ENCODE measurements around the gene PDHA2. TPM values are rescaled to one million over a fixed set of nuclear protein-coding genes. Genes with fewer than 3 reads are reported as not detected.
"Not testable (repeated sequence)": the region's sequence is repeated elsewhere in the genome, so short reads cannot be mapped to it uniquely, and the experiment has no call there.

The PDHA2 gene
- total RNA-seq, 4 donors from 2014 or later = not detected

GRCh38 chr4:95850161-95850560, 10.3 kb downstream of the PDHA2 start:
- no peaks in the 10 kb centered on the region for H3K4me1 ChIP-seq
- no peak for DNase-seq (ENCODE audit: low spot score in 2 of 2)
- H3K36me3 ChIP-seq = no peaks in the 10 kb centered on the region
- no peak overlapping the region for H3K4me3 ChIP-seq
- no peak for TF ChIP-seq POLR2A (IDR thresholded peaks at IDR 0.05)
- TF ChIP-seq EP300 (IDR thresholded peaks at IDR 0.05) = no peak
- no peaks in the 10 kb centered on the region for H3K27me3 ChIP-seq
- H3K27ac ChIP-seq = no peak overlapping the region
- no peaks in the 10 kb centered on the region for H3K9me3 ChIP-seq

DNA sequence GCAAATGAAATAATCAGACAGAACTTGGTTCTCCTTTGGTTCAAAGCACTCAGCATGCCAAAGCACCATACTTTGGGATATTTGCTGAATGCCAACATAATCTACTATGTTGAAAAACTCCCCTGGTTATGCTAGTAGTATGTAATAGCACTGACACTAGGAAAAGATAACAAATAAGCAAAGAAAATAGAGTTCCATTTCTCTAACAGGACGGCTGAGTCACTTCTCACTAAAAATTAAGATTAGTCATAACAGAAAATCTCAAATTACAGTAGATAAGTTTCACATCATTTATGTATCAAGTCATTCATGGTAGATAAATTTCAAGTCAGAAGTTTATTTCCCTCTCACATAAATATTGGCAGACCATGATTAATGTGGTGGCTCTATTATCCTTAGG, 17.9 kb downstream of the PDHA2 start:
- 60% methylated on average over 1 of the region's 1 CpG for WGBS
- Histone ChIP-seq H3K27me3 (no peaks in the 10 kb centered on the region), H3K27ac (no peak overlapping the region), H3K4me1 (no peaks in the 10 kb centered on the region), H3K36me3 (no peaks in the 10 kb centered on the region), H3K9me3 (no peaks in the 10 kb centered on the region), H3K4me3 (no peak overlapping the region)
- no peak for TF ChIP-seq POLR2A (IDR thresholded peaks at IDR 0.05)
- TF ChIP-seq POLR2AphosphoS5 (IDR thresholded peaks at IDR 0.05) = no peak
- TF ChIP-seq CTCF (IDR thresholded peaks at IDR 0.05) = no peak
- no peak for TF ChIP-seq EP300 (IDR thresholded peaks at IDR 0.05)
- no peak for DNase-seq (ENCODE audit: low spot score in 2 of 2)

GRCh38 chr4:95867919-95868318, 28.0 kb downstream of the PDHA2 start:
- Histone ChIP-seq H3K36me3 (no peaks in the 10 kb centered on the region), H3K4me1 (no peaks in the 10 kb centered on the region), H3K27me3 (no peaks in the 10 kb centered on the region), H3K27ac (no peak overlapping the region), H3K4me3 (no peak overlapping the region), H3K9me3 (peaks cover 12% of the 10 kb centered on the region)
- DNase-seq (ENCODE audit: low spot score in 2 of 2) = no peak
- TF ChIP-seq EP300 (IDR thresholded peaks at IDR 0.05) (no peak), POLR2A (IDR thresholded peaks at IDR 0.05) (no peak), POLR2AphosphoS5 (IDR thresholded peaks at IDR 0.05) (no peak)

DNA sequence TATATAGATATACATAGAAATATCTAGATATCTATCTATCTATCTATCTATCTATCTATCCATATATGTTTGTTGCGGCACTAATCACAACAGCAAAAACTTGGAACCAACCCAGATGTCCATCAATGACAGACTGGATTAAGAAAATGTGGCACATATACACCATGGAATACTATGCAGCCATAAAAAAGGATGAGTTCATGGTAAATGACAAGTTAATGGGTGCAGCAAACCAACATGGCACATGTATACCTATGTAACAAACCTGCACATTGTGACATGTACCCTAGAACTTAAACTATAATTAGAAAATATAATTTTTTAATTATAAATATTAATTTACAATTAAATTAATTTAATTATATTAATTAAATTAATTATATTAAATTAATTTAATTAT, 29.5 kb downstream of the PDHA2 start:
- not testable (repeated sequence) for H3K4me1 ChIP-seq; H3K27ac ChIP-seq; DNase-seq (ENCODE audit: low spot score in 2 of 2); H3K4me3 ChIP-seq; H3K36me3 ChIP-seq; H3K27me3 ChIP-seq
- 96% methylated on average over 1 of the region's 1 CpG for WGBS
- H3K9me3 ChIP-seq = peaks cover 12% of the 10 kb centered on the region

DNA sequence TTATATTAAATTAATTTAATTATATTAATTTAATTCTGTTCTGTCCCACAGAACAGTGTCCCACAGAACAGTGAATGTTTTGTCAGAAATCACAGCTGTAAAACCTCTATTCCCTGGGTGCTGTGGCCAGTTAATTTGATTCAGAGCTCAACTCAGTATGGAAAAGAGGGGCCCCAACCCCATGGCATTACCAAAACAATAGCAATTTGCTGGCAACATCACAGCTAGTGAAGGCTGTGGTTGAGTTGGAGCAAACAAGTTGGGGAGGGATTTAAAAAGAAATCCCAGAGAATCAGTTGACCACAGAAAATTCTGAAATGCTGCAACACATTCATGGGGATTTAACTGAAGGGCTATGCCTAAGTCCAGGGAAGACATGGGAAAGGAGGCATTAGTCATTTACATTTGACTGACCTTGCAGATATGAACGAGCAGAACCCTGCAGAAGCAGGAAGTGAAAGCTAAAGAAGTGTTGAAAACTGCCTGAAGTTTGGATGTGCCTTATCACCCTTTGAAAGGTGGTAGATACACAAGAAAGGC, 30.1 kb downstream of the PDHA2 start:
- Histone ChIP-seq H3K27me3 (no peaks in the 10 kb centered on the region), H3K4me1 (no peaks in the 10 kb centered on the region), H3K27ac (no peak overlapping the region), H3K4me3 (no peak overlapping the region), H3K9me3 (peaks cover 12% of the 10 kb centered on the region), H3K36me3 (no peaks in the 10 kb centered on the region)
- DNase-seq (ENCODE audit: low spot score in 2 of 2) = no peak
- 39% methylated on average over 1 of the region's 1 CpG for WGBS
- TF ChIP-seq POLR2A (IDR thresholded peaks at IDR 0.05) = no peak
- no peak for TF ChIP-seq POLR2AphosphoS5 (IDR thresholded peaks at IDR 0.05)
- no peak for TF ChIP-seq CTCF (IDR thresholded peaks at IDR 0.05)
- no peak for TF ChIP-seq EP300 (IDR thresholded peaks at IDR 0.05)

GRCh38 chr4:95877636-95878035, 37.7 kb downstream of the PDHA2 start:
- no peak for DNase-seq (ENCODE audit: low spot score in 2 of 2)
- no peaks in the 10 kb centered on the region for H3K36me3 ChIP-seq

More at GRCh38 chr4:95877636-95878035, 37.7 kb downstream of the PDHA2 start:
- TF ChIP-seq POLR2AphosphoS5 (IDR thresholded peaks at IDR 0.05) (no peak), CTCF (IDR thresholded peaks at IDR 0.05) (no peak), EP300 (IDR thresholded peaks at IDR 0.05) (no peak), POLR2A (IDR thresholded peaks at IDR 0.05) (no peak)
- Histone ChIP-seq H3K27me3 (no peaks in the 10 kb centered on the region), H3K9me3 (no peaks in the 10 kb centered on the region), H3K4me3 (no peak overlapping the region), H3K27ac (no peak overlapping the region), H3K4me1 (no peaks in the 10 kb centered on the region)
- WGBS = 49% methylated on average over 1 of the region's 1 CpG
